Activated CD8-positive, alpha-beta T cell treated with anti-CD3 and anti-CD28 coated beads for 36 hours (primary cell): ENCODE measurements around the gene IFFO2. TPM values are rescaled to one million over a fixed set of nuclear protein-coding genes. Genes with fewer than 3 reads are reported as not detected.

Source experiments
- ATAC-seq: fragments of 200-7000 bp; cut with Tn5 transposase; one replicate; pipeline ENCODE4 v1.10.0; 2021; ENCODE audit warnings: mild to moderate bottlenecking, moderate library complexity
- CTCF ChIA-PET: fragments of 350-600 bp; sonication (Branson Sonifier 250); formaldehyde crosslinking; loops from one replicate; lab custom pipeline; 2021; ENCODE audit warnings: antibody characterized with exemption; lab: Charles Lee
- POLR2A ChIA-PET: fragments of 350-600 bp; sonication (Branson Sonifier 250); formaldehyde crosslinking; loops from one replicate; lab custom pipeline; 2021; ENCODE audit warnings: antibody characterized with exemption; lab: Charles Lee
- DNase-seq: peaks from one replicate; pipeline ENCODE4 v3.0.0-alpha.2; 2020
- H3K27ac Mint-ChIP-seq: one replicate; pipeline ENCODE4 v1.8.0; 2021; ENCODE audit warnings: mild to moderate bottlenecking, mixed read lengths
- H3K27me3 Mint-ChIP-seq: one replicate; pipeline ENCODE4 v1.8.0; 2021; ENCODE audit warnings: mixed read lengths
- H3K36me3 Mint-ChIP-seq: one replicate; pipeline ENCODE4 v1.8.0; 2021; ENCODE audit warnings: low read depth, mixed read lengths
- H3K4me1 Mint-ChIP-seq: one replicate; pipeline ENCODE4 v1.8.0; 2021; ENCODE audit warnings: low read depth, mixed read lengths
- H3K4me3 Mint-ChIP-seq: one replicate; pipeline ENCODE4 v1.8.0; 2021; ENCODE audit warnings: mild to moderate bottlenecking, moderate library complexity, mixed read lengths
- H3K9me3 Mint-ChIP-seq: one replicate; pipeline ENCODE4 v1.8.0; 2021; ENCODE audit warnings: mixed read lengths
- CTCF ChIP-seq: fragments of 200-600 bp; IDR thresholded peaks from one replicate; pipeline ENCODE4 v1.8.0; 2022; ENCODE audit warnings: antibody characterized with exemption, mild to moderate bottlenecking
- intact Hi-C: fragments of 100-400 bp; cut with micrococcal nuclease; formaldehyde crosslinking; loops from one replicate; pipeline ENCODE4 v1.10.0; 2022
- total RNA-seq, 2 experiments: library from RNA; stranded (reverse); gene quantifications; one replicate each; pipeline ENCODE4 v1.2.3, GENCODE V29; 2021

Gene IFFO2
- total RNA-seq, 2 experiments from 2014 or later, result 23.7 to 26.4 TPM

- no peak for ATAC-seq
- Mint-ChIP-seq H3K4me3 (no peak overlapping the region), H3K4me1 (no peaks in the 10 kb centered on the region), H3K27me3 (no peaks in the 10 kb centered on the region), H3K9me3 (no peaks in the 10 kb centered on the region), H3K27ac (no peak overlapping the region), H3K36me3 (no peaks in the 10 kb centered on the region)
- no peak for TF ChIP-seq CTCF
- DNase-seq, result no peak
- ChIA-PET CTCF (interaction anchor here (1.8 to 4.6 kb wide), 6 partner anchors 9 to 230 kb away, joined by 7 to 35 read pairs (median 20); partner anchors contain the start of gene ALDH4A1), POLR2A (no interaction called here)
- intact Hi-C loops, result no loop called here
Measured at GRCh38 chr1:18883079-18883478, 73.4 kb downstream of the IFFO2 start.

DNA sequence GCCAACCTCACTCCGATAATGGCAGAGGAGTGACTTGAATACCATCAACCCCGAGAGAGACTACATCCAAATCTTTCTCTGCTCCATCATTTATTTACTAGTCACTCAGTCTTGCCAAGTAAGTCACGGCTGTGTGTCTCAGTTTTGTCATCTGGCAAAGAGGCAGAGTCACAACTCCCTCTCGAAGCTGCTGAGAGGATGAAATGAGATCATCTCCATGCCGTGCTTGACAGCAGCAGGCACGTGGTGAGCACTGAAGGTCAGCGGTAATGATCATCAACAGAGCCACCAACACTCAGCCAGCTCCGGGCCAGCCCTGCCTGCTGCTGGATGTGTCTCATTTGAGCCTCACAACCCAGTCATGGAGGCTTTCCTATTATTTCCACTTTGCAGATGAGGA is 74.0 kb downstream of the IFFO2 start:
- H3K36me3 Mint-ChIP-seq, result no peaks in the 10 kb centered on the region
- no peaks in the 10 kb centered on the region for H3K27me3 Mint-ChIP-seq
- no peak for DNase-seq
- intact Hi-C loops, result no loop called here
- POLR2A ChIA-PET, result no interaction called here
- no peak overlapping the region for H3K4me3 Mint-ChIP-seq
- no peak for ATAC-seq
- CTCF ChIA-PET, result interaction anchor here (2.8 to 4.6 kb wide), 2 partner anchors 8 to 206 kb away, joined by 18 to 35 read pairs; no protein-coding TSS in a partner anchor
- TF ChIP-seq CTCF, result no peak
- no peak overlapping the region for H3K27ac Mint-ChIP-seq
- no peaks in the 10 kb centered on the region for H3K4me1 Mint-ChIP-seq
- H3K9me3 Mint-ChIP-seq, result no peaks in the 10 kb centered on the region

DNA sequence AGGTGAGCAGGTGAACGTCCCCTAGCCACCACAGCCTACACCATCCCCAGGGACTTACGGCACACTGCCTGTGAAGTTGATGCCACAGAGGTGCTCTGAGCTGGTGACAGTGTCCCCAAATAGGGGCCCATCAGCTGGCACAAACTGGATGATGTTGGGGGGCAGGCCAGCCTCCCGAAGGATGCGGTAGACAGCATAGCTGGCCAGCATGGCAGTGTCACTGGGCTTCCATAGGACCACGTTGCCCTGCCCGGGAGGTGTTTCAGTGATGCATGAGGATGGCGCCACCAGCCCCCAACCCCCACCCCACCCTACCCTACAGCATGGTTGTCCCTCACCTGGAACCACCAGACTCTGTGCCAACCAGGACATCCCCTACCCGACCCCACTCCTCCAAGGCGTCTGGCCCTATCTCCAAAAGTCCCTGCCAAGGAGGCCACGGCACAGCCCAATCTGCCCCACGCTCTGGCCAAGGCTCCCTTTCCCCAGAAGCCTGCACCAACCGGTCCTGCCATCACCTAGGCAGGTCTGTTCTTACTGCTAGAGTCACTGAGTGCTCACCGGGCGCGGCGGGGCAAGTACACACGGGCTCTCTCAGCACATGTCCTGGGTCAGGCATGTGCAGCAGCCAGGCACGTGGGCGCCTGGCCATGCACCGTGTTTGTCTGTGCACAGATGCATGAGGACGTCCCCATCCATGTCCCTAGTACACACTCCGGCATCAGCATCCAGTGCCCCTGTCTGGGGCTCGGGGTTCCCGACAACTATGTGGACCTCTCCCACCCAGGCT is 74.6 kb downstream of the IFFO2 start:
- Mint-ChIP-seq H3K27me3 (no peaks in the 10 kb centered on the region), H3K27ac (no peak overlapping the region), H3K4me1 (no peaks in the 10 kb centered on the region), H3K9me3 (no peaks in the 10 kb centered on the region), H3K4me3 (no peak overlapping the region), H3K36me3 (no peaks in the 10 kb centered on the region)
- ChIA-PET POLR2A (interaction anchor here (0.9 kb wide), 1 partner anchor 187 kb away, joined by 3 read pairs; no protein-coding TSS in a partner anchor), CTCF (interaction anchor here (4.6 kb wide), 1 partner anchor 8 kb away, joined by 35 read pairs; no protein-coding TSS in a partner anchor)
- ATAC-seq (no peak), DNase-seq (no peak)
- intact Hi-C loops, result no loop called here
- TF ChIP-seq CTCF, result no peak

- Mint-ChIP-seq H3K4me1 (no peaks in the 10 kb centered on the region), H3K9me3 (no peaks in the 10 kb centered on the region), H3K27ac (no peak overlapping the region), H3K27me3 (no peaks in the 10 kb centered on the region), H3K4me3 (no peak overlapping the region), H3K36me3 (no peaks in the 10 kb centered on the region)
- ATAC-seq (no peak), DNase-seq (no peak)
- intact Hi-C loops, result no loop called here
- CTCF ChIA-PET, result no interaction called here
- POLR2A ChIA-PET, result interaction anchor here (0.9 kb wide), 1 partner anchor 186 kb away, joined by 3 read pairs; no protein-coding TSS in a partner anchor
- TF ChIP-seq CTCF, result no peak
Measured at GRCh38 chr1:18881164-18881563, 75.3 kb downstream of the IFFO2 start.

- Mint-ChIP-seq H3K27ac (no peak overlapping the region), H3K36me3 (no peaks in the 10 kb centered on the region), H3K4me1 (no peaks in the 10 kb centered on the region), H3K4me3 (no peak overlapping the region), H3K9me3 (no peaks in the 10 kb centered on the region), H3K27me3 (no peaks in the 10 kb centered on the region)
- POLR2A ChIA-PET, result interaction anchor here (0.9 kb wide), 1 partner anchor 186 kb away, joined by 3 read pairs; no protein-coding TSS in a partner anchor
- TF ChIP-seq CTCF, result no peak
- ATAC-seq, result no peak
- intact Hi-C loops, result no loop called here
- CTCF ChIA-PET, result no interaction called here
- DNase-seq, result no peak
Measured at GRCh38 chr1:18880585-18880984, 75.9 kb downstream of the IFFO2 start.
